Measurements from ENCODE around the gene CAMK2N1.
A peak's percentile ranks its signal among the peaks of the same experiment; 100 is the strongest.

CAMK2N1 gene

GRCh38 chr1:20491178-20491577 is 5.2 kb upstream of the CAMK2N1 start:
- no peak overlapping the region for H3K27ac ChIP-seq (ENCODE audit: low read depth, low read length)
- peaks cover 3 to 22% (median 13%) of the 10 kb centered on the region in 5 donors for H3K27me3 ChIP-seq (ENCODE audit: control insufficient read depth in 5 of 5, insufficient read depth in 4 of 5, low read length in 5 of 5)
- H3K4me1 ChIP-seq (ENCODE audit: control insufficient read depth in 5 of 5, insufficient read depth in 5 of 5, low read length in 5 of 5) = peaks cover 7 to 36% (median 26%) of the 10 kb centered on the region in 5 donors
- no peak overlapping the region for H3K4me3 ChIP-seq (ENCODE audit: low read depth in 1 of 5, low read length in 5 of 5)
- no peaks in the 10 kb centered on the region for H3K36me3 ChIP-seq (ENCODE audit: control insufficient read depth in 5 of 5, insufficient read depth in 5 of 5, low read length in 5 of 5)
- no peaks in the 10 kb centered on the region for H3K9me3 ChIP-seq (ENCODE audit: control insufficient read depth in 5 of 5, low read length in 5 of 5)
- no peak overlapping the region for H3K9ac ChIP-seq (ENCODE audit: low read length in 5 of 5)

- H3K27me3 ChIP-seq (ENCODE audit: control insufficient read depth in 5 of 5, insufficient read depth in 4 of 5, low read length in 5 of 5) = peaks cover 11 to 46% (median 30%) of the 10 kb centered on the region in 5 donors
- peak overlapping the region in 2 of 5 donors; percentile 67 to 69 for H3K4me3 ChIP-seq (ENCODE audit: low read depth in 1 of 5, low read length in 5 of 5)
- no peak overlapping the region for H3K27ac ChIP-seq (ENCODE audit: low read depth, low read length)
- H3K4me1 ChIP-seq (ENCODE audit: control insufficient read depth in 5 of 5, insufficient read depth in 5 of 5, low read length in 5 of 5) = peaks cover 0 to 31% (median 30%) of the 10 kb centered on the region in 5 donors
- H3K9ac ChIP-seq (ENCODE audit: low read length in 5 of 5) = no peak overlapping the region
- no peaks in the 10 kb centered on the region for H3K9me3 ChIP-seq (ENCODE audit: control insufficient read depth in 5 of 5, low read length in 5 of 5)
- no peaks in the 10 kb centered on the region for H3K36me3 ChIP-seq (ENCODE audit: control insufficient read depth in 5 of 5, insufficient read depth in 5 of 5, low read length in 5 of 5)
These were observed 1.2 kb upstream of the CAMK2N1 start for GRCh38 chr1:20487236-20487590.

- H3K9me3 ChIP-seq (ENCODE audit: control insufficient read depth in 5 of 5, low read length in 5 of 5) = no peaks in the 10 kb centered on the region
- H3K9ac ChIP-seq (ENCODE audit: low read length in 5 of 5) = peak overlapping the region in 2 of 5 donors; percentile 48 to 56
- no peak overlapping the region for H3K27ac ChIP-seq (ENCODE audit: low read depth, low read length)
- peaks cover 11 to 49% (median 34%) of the 10 kb centered on the region in 5 donors for H3K27me3 ChIP-seq (ENCODE audit: control insufficient read depth in 5 of 5, insufficient read depth in 4 of 5, low read length in 5 of 5)
- H3K4me3 ChIP-seq (ENCODE audit: low read depth in 1 of 5, low read length in 5 of 5) = peak overlapping the region in 4 of 5 donors; percentile 66 to 71 (median 68)
- peaks cover 0 to 31% (median 30%) of the 10 kb centered on the region in 5 donors for H3K4me1 ChIP-seq (ENCODE audit: control insufficient read depth in 5 of 5, insufficient read depth in 5 of 5, low read length in 5 of 5)
- no peaks in the 10 kb centered on the region for H3K36me3 ChIP-seq (ENCODE audit: control insufficient read depth in 5 of 5, insufficient read depth in 5 of 5, low read length in 5 of 5)
These were observed 636 bp upstream of the CAMK2N1 start for GRCh38 chr1:20486457-20487235.

GRCh38 chr1:20484519-20485462 is 1.2 kb downstream of the CAMK2N1 start:
- Histone ChIP-seq H3K36me3 (ENCODE audit: control insufficient read depth in 5 of 5, insufficient read depth in 5 of 5, low read length in 5 of 5) (no peaks in the 10 kb centered on the region), H3K27ac (ENCODE audit: low read depth, low read length) (no peak overlapping the region), H3K9me3 (ENCODE audit: control insufficient read depth in 5 of 5, low read length in 5 of 5) (no peaks in the 10 kb centered on the region), H3K4me3 (ENCODE audit: low read depth in 1 of 5, low read length in 5 of 5) (peak overlapping the region; percentile 35 to 63 (median 61)), H3K9ac (ENCODE audit: low read length in 5 of 5) (peak overlapping the region in 2 of 5 donors; percentile 30 to 37), H3K27me3 (ENCODE audit: control insufficient read depth in 5 of 5, insufficient read depth in 4 of 5, low read length in 5 of 5) (peaks cover 21 to 62% (median 43%) of the 10 kb centered on the region in 5 donors), H3K4me1 (ENCODE audit: control insufficient read depth in 5 of 5, insufficient read depth in 5 of 5, low read length in 5 of 5) (peaks cover 0 to 31% (median 30%) of the 10 kb centered on the region in 5 donors)

GRCh38 chr1:20483833-20484518 is 2.0 kb downstream of the CAMK2N1 start:
- Histone ChIP-seq H3K36me3 (ENCODE audit: control insufficient read depth in 5 of 5, insufficient read depth in 5 of 5, low read length in 5 of 5) (no peaks in the 10 kb centered on the region), H3K4me3 (ENCODE audit: low read depth in 1 of 5, low read length in 5 of 5) (peak overlapping the region; percentile 35 to 63 (median 61)), H3K9ac (ENCODE audit: low read length in 5 of 5) (peak overlapping the region in 1 of 5 donors; percentile 25), H3K9me3 (ENCODE audit: control insufficient read depth in 5 of 5, low read length in 5 of 5) (no peaks in the 10 kb centered on the region), H3K4me1 (ENCODE audit: control insufficient read depth in 5 of 5, insufficient read depth in 5 of 5, low read length in 5 of 5) (peaks cover 0 to 31% (median 30%) of the 10 kb centered on the region in 5 donors), H3K27ac (ENCODE audit: low read depth, low read length) (no peak overlapping the region), H3K27me3 (ENCODE audit: control insufficient read depth in 5 of 5, insufficient read depth in 4 of 5, low read length in 5 of 5) (peaks cover 21 to 62% (median 43%) of the 10 kb centered on the region in 5 donors)

GRCh38 chr1:20483098-20483832 is 2.7 kb downstream of the CAMK2N1 start:
- Histone ChIP-seq H3K27ac (ENCODE audit: low read depth, low read length) (no peak overlapping the region), H3K27me3 (ENCODE audit: control insufficient read depth in 5 of 5, insufficient read depth in 4 of 5, low read length in 5 of 5) (peaks cover 21 to 57% (median 47%) of the 10 kb centered on the region in 5 donors), H3K4me1 (ENCODE audit: control insufficient read depth in 5 of 5, insufficient read depth in 5 of 5, low read length in 5 of 5) (peaks cover 0 to 31% (median 30%) of the 10 kb centered on the region in 5 donors), H3K36me3 (ENCODE audit: control insufficient read depth in 5 of 5, insufficient read depth in 5 of 5, low read length in 5 of 5) (no peaks in the 10 kb centered on the region), H3K9ac (ENCODE audit: low read length in 5 of 5) (no peak overlapping the region), H3K9me3 (ENCODE audit: control insufficient read depth in 5 of 5, low read length in 5 of 5) (no peaks in the 10 kb centered on the region), H3K4me3 (ENCODE audit: low read depth in 1 of 5, low read length in 5 of 5) (peak overlapping the region in 3 of 5 donors; percentile 61 to 63 (median 63))

GRCh38 chr1:20481643-20482498 is 4.1 kb downstream of the CAMK2N1 start:
- peaks cover 0 to 33% (median 28%) of the 10 kb centered on the region in 5 donors for H3K4me1 ChIP-seq (ENCODE audit: control insufficient read depth in 5 of 5, insufficient read depth in 5 of 5, low read length in 5 of 5)
- no peak overlapping the region for H3K27ac ChIP-seq (ENCODE audit: low read depth, low read length)
- no peaks in the 10 kb centered on the region for H3K36me3 ChIP-seq (ENCODE audit: control insufficient read depth in 5 of 5, insufficient read depth in 5 of 5, low read length in 5 of 5)
- H3K4me3 ChIP-seq (ENCODE audit: low read depth in 1 of 5, low read length in 5 of 5) = no peak overlapping the region
- no peaks in the 10 kb centered on the region for H3K9me3 ChIP-seq (ENCODE audit: control insufficient read depth in 5 of 5, low read length in 5 of 5)
- H3K9ac ChIP-seq (ENCODE audit: low read length in 5 of 5) = no peak overlapping the region
- peaks cover 30 to 60% (median 51%) of the 10 kb centered on the region in 5 donors for H3K27me3 ChIP-seq (ENCODE audit: control insufficient read depth in 5 of 5, insufficient read depth in 4 of 5, low read length in 5 of 5)

GRCh38 chr1:20480951-20481617 is 4.9 kb downstream of the CAMK2N1 start:
- Histone ChIP-seq H3K27me3 (ENCODE audit: control insufficient read depth in 5 of 5, insufficient read depth in 4 of 5, low read length in 5 of 5) (peaks cover 33 to 61% (median 54%) of the 10 kb centered on the region in 5 donors), H3K4me3 (ENCODE audit: low read depth in 1 of 5, low read length in 5 of 5) (no peak overlapping the region), H3K27ac (ENCODE audit: low read depth, low read length) (no peak overlapping the region)

More at GRCh38 chr1:20480951-20481617, 4.9 kb downstream of the CAMK2N1 start:
- peaks cover 0 to 33% (median 28%) of the 10 kb centered on the region in 5 donors for H3K4me1 ChIP-seq (ENCODE audit: control insufficient read depth in 5 of 5, insufficient read depth in 5 of 5, low read length in 5 of 5)
- H3K36me3 ChIP-seq (ENCODE audit: control insufficient read depth in 5 of 5, insufficient read depth in 5 of 5, low read length in 5 of 5) = no peaks in the 10 kb centered on the region
- H3K9ac ChIP-seq (ENCODE audit: low read length in 5 of 5) = no peak overlapping the region
- no peaks in the 10 kb centered on the region for H3K9me3 ChIP-seq (ENCODE audit: control insufficient read depth in 5 of 5, low read length in 5 of 5)
